ENCODE data around the gene TMEM208.
A peak's percentile ranks its signal among the peaks of the same experiment; 100 is the strongest.

Gene TMEM208

DNA sequence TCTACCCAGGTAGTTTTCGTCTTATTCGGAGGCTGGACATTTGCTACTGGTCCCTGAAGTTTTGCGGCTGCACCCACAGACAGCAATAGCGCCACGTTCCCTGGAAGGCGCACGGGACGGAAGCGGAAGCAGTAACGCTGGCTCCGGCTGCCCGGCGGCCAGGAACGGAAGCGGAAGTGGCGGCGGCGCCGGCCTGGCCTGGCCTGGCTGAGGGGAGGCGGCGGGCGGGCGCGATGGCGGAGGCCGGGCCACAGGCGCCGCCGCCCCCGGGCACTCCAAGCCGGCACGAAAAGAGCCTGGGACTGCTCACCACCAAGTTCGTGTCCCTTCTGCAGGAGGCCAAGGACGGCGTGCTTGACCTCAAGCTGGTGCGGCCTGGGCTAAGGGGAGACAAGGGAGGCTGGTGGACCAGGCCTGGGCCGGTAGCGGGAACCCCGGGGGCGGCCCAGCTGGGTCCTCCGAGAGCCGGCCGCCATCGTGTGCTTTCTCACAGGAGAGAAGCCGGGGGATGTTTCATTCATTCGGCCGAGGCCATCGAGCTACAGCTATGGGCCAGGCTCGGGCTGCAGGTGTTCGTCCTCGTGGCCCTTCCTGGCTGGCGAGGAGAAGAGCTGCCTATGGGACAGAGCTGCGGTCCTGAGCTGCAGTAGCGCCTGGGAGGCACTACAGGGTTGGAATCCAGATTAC, 34.8 kb upstream of the TMEM208 start, which contains the start of gene E2F4:
Gene E2F4, plus strand, starts transcription at position 161 of the 687 bp plus-strand sequence. Its CDS starts 73 bp downstream, at position 234.
- DNase-seq = peak; percentile 80

DNA sequence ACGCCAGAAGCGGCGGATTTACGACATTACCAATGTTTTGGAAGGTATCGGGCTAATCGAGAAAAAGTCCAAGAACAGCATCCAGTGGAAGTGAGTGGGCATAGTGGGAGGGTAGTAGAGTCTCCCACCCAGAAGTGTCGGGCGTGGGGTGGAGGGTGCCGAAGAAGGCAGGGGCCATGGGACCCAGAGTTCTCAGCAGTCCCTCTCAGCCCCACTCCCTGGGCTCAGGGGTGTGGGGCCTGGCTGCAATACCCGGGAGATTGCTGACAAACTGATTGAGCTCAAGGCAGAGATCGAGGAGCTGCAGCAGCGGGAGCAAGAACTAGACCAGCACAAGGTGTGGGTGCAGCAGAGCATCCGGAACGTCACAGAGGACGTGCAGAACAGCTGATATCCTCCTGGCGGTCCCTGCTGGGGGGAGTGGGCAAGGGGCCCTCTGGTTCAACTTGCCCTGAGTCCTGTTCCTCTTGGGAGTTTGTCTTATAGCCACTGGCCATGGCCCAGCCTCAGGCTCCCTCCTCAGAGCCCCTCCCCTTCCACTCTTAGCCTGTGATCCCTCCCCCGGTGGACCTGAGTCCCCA, 34.1 kb upstream of the TMEM208 start:
- no peak for DNase-seq

DNA sequence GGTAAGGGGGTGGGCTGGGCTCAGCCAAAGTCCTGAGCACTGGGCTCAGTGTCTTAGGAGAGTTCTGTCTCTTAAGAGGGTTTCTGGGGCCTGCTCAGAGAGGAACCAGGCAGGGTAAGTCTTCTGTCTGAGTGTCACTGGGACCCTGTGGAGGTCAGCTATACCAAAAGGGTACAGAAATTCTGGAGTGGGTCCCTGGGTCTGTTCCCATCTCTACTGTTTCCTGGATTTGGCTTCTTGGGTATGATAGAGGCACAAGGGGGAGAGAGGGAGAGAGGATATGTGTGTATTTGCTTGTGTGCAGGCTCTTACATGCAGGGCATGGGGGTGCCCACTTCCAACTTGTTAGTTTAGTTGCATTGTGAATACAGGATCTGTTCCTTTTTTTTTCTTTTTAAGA, 33.4 kb upstream of the TMEM208 start:
- DNase-seq = no peak

DNA sequence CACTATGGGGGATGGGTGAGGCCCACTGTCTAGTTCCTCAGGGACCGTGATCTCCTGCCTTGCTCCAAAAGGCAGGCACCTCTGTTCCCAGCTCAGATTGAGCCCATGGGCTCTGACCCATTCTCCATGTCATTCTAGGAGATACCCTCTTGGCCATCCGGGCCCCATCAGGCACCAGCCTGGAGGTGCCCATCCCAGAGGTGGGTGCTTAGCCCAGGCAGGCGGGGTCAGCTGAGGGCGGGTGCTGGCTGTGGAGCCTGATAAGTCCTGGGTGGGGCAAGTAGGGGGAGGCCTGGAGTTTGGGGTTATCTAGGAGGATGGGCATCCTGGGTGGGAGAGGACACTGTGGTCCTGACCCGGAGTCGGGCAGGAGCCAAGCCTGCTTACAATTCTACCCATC, 32.7 kb upstream of the TMEM208 start:
- no peak for DNase-seq

DNA sequence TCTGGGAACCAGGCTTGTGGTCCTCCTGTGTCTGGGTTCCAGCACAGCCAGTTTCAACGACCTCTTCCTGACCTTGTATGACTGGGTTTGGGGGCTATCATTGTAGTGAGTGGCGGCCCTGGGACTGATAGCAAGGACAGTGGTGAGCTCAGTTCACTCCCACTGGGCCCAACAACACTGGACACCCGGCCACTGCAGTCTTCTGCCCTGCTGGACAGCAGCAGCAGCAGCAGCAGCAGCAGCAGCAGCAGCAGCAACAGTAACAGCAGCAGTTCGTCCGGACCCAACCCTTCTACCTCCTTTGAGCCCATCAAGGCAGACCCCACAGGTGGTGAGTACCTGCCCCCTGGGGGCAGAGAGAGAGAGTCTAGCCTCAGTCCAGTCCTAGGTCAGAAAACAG, 31.3 kb upstream of the TMEM208 start:
- no peak for DNase-seq

DNA sequence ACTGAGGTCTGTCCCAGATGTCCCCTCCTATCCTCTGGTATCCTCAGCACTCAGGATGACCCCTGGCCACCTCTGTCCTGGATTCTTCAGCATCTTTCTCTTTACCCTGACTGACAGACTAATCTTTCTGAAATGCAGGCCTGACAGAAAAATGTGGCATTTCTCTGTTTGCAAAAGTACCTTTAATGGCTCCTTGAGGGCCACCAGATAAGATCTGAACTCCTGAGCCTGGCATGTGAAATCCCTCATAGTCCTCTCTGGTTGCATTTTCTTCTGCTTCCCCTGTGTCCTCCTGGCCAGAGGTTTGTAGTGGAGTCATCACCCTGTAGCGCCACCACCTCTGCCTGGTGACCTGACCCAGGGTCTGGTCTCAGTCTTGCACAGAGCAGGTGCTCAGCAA, 30.0 kb upstream of the TMEM208 start:
- DNase-seq = no peak

DNA sequence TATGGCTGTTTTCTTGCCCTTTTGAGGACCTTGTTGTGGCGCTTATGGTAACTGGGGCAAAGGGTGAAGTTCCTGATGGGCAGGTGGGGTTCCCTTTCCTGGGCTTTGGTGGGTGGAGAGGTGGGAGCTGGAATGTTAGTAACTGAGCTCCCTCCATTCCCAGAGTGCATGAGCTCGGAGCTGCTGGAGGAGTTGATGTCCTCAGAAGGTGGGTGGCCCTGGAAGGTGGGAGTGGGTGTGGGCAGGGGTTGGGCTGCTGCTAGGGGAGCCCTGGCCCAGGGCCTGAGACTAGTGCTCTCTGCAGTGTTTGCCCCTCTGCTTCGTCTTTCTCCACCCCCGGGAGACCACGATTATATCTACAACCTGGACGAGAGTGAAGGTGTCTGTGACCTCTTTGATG, 29.2 kb upstream of the TMEM208 start:
- DNase-seq = no peak

DNA sequence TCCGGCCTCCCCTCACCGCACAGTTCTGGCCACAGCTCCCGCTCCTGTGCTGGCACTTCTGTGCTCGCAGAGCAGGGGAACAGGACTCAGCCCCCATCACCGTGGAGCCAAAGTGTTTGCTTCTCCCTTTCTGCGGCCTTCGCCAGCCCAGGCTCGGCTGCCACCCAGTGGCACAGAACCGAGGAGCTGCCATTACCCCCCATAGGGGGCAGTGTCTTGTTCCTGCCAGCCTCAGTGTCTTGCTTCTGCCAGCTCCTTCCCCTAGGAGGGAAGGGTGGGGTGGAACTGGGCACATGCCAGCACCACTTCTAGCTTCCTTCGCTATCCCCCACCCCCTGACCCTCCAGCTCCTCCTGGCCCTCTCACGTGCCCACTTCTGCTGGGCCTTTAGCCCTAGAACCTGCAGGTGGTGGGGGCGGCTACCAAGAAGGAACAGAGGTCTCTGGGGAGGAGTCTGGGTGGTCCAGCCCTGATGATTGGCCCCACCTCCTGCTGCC, 28.6 kb upstream of the TMEM208 start:
- no peak for DNase-seq

DNA sequence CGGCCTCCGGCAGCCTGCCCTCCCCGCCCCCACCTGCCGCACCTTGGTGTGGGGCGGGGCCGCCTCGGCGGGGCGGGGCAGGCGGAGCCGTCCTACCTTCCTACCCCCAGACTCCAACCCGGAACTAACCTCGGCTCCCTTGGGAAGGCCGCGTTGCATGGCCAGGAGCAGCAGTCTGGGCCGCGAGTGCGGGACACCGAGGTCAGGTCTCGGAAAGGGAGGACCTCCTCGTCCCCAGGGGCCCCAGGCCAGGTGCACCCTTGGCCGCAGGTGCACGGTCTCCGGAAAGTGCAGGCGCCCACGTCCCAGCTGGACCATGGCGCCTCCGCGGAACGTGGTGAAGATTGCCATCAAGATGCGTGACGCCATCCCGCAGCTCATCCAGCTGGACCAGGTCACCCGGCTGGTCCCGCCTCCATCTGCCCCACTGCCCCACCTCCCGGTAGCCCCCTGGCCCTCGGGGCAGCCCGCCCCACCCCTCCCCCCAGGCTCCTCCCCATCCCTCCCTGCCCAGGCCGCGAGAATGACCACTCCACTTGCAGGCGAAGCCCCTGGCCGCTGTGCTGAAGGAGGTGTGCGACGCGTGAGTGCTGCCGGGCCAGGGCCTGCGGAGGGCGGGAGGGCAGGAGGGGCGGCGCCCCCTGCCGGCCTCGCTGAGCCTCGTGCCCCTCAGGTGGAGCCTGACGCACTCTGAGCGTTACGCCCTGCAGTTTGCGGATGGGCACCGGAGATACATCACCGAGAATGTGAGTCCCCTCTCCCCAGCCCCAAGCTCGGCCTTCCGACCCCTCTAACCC, 27.7 kb upstream of the TMEM208 start, which contains the start of gene ELMO3:
Gene ELMO3, plus strand, starts transcription at position 121 of the 797 bp plus-strand sequence. Its CDS starts 196 bp downstream, at position 317.
- no peak for DNase-seq

DNA sequence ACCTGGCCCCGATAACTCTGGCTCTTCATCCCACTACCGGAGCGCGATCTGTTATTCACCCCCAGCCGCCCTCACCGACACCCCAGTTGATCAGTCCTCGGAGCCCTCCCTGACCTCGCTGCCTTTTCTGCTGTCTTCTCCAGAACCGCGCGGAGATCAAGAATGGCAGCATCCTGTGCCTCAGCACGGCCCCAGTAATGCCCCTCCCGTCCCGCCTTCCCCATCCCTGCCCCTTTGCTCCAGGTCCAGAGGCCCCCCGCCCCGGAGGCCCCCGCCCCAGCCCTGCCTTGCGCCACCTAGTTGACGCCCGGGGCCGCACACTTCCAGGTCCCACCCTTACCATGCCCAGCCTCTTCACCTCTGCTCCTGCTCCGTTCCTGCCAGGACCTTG, 27.1 kb upstream of the TMEM208 start:
- no peak for DNase-seq

DNA sequence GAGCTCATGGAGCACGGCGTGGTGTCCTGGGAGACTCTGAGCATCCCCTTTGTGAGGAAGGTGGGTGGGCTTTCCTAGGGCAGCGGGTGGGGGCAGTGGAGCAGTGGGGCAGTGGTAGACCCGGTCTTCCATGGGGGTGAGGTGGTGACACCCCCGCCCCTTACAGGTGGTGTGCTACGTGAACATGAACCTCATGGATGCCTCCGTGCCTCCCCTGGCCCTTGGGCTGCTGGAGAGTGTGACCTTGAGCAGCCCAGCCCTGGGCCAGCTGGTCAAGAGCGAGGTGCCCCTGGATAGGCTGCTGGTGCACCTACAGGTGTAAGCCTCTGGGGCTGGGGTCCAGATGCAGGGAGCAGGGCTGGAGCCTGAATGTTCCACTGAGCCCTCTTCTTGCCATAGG, 26.4 kb upstream of the TMEM208 start:
- no peak for DNase-seq

DNA sequence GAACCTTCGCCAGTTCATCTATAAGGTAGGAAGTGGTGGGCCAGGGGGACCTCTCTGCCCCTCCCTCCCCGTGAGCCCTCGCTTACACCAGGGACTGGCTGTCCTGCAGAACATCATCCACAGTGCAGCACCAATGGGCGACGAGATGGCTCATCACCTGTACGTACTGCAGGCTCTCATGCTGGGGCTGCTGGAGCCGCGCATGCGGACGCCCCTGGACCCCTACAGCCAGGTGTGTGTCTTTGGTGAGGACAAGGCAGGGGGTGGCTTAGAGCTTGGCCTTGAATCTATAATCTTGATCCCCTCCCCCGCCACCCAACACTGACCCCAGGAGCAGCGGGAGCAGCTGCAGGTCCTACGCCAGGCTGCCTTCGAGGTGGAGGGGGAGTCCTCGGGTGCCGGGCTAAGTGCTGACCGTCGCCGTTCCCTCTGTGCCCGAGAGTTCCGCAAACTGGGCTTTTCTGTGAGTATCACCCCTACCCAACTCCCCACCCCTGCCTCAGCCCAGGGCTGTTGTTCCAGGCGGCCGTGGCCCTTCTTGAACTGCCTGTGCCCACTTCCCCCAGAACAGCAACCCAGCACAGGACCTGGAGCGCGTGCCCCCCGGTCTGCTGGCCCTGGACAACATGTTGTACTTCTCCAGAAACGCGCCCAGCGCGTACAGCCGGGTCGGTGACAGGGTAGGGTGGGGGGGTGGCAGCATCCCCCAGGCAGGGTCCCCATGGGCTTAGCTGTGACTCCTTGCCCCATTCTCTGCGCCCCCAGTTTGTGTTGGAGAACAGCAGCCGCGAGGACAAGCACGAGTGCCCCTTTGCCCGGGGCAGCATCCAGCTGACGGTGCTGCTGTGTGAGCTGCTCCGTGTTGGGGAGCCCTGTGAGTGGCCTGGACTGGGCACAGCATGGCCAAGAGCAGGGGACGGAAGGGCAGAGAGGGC, 25.3 kb upstream of the TMEM208 start:
- no peak for DNase-seq

DNA sequence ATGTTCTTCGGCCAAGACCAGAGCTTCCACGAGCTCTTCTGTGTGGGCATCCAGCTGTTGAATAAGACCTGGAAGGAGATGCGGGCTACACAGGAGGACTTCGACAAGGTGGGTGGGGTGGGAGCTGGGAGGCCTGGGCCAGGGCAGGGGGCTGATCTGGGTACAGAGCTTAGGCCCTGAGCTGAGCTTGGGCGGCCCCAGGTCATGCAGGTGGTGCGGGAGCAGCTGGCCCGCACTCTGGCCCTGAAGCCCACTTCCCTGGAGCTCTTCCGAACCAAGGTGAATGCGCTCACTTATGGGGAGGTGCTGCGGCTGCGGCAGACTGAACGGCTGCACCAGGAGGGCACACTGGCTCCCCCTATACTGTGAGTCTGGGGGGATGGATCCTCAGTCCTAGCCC, 24.5 kb upstream of the TMEM208 start:
- no peak for DNase-seq

DNA sequence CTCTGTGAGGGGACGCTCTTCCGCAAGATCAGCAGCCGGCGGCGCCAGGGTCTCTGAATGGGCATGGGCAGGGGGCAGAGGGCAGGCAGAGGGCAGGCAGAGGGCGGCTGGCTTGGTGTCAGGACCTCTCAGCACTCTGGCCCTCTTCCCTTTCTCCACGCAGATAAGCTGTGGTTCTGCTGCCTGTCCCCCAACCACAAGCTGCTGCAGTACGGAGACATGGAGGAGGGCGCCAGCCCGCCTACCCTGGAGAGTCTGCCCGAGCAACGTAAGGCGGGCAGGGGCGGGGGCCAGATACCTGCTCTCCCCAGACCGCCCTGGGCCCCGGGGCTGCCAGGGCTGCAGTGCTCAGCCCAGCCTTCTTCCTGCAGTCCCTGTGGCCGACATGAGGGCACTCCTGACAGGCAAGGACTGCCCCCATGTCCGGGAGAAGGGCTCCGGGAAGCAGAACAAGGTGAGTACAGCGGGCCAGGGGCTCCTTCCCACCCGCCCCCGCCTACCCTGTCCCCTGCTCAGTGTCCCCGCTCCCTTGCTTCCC, 23.9 kb upstream of the TMEM208 start:
- no peak for DNase-seq

DNA sequence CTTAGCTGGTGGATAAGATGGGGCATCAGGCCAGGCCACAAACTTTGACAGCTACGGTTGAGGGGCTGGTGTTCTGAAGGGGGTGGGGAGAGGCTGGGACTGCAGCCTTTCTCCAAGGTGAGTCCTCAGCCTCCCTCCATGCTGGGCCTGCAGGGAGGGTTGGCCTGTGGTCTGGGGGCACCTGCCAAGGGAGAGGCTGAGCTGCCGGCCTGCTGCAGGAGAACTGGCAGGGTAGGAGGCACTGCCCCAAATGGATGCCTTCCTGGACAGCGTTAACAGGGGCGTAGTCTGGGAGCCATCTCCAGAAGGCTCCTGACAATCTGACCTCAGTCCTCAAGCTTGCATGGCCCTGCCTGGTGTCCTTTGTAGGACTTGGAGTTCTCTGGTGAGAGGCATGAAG, 22.9 kb upstream of the TMEM208 start:
- no peak for DNase-seq

DNA sequence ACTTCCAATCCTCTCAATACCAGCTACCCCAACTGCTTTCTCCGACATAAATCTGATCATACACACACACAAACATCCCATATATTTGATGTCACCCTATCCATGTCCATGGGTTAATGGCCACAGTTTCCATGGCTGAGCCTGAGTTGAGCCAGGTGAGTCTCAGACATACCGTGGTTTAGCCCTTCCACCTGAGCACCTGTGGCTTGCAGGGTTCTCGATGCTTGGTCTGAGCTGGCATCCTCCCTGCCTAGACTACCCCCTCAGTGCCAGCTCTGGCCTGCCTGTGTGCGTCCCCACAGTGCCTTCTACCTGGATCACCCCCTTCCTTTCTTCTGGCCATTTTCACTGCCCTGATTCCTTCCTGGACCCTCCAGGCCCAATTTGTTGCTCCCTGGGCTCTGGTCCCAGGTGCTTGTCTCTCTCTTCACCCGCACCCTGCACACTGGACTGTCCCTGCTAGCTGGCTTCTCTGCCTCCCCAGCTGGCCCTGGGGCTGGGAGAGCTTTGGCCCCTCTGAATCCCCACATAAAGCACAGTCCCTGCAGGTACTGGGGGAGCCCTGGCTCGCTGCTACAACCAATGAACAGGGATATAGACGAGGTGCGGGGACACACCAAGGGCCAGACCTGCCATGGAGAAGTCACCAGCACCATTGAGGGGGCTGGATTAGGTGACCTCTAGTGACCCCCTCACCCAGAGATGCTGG, 20.6 kb upstream of the TMEM208 start:
- no peak for DNase-seq

DNA sequence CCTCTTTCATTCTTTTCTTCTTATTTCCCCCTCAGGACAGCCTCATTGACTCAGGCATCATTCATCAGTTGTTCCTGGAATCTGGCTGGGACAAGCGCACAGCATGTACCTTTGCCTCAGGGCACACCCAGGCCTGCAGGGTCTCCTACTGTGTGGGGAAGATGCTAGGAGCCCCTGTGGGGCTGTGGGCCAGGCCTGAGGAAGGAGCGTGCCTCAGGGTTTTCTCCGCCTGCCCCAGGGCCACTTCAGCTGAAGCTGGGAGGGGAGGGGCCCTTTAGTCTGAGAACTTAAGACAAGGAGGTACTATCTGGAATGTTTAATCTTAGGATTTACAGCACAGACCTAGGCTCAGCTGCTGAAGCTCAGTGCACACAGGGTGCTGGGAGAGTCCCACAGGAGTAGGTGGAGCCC, 20.1 kb upstream of the TMEM208 start:
- DNase-seq = no peak

DNA sequence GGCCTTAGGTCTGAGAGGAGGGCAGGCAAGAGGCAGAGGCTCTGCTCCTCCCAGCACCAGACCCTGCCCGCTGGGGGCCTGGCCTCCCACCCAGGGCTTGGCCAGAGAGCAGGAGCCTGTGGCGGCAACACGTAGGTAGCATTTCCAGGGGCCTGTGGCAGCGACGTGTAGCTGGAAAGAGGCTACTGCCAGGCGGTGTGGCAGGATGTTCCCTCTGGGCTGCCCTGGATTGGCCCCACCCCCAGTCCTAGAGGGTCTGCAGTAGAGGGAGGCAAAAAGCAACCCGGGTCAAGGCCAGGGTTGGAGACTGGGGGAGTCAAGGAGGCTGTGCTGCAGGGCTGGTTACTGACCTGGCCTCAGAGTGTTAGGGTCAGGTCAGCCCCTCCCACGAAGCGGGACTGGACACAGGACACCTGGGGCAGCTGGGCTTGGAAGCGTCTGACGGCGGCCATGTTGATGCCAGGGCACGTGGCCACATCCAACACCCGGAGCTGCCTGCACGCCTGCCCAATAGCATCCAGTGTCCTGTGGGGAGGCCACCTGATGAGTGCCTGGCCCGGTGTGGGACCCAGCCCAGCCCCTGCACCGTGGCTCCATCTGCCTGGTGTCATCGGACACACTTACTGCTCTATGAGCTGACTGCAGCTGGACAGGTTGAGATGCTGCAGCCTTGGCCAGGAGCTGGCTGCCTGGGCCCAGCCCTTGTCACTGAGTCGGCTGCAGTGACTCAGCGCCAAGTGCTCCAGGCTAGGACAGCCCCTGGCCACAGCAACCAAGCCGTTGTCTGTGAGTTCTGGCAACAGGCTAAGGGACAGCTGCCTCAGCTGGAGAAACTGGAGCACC, 19.5 kb upstream of the TMEM208 start:
- no peak for DNase-seq

DNA sequence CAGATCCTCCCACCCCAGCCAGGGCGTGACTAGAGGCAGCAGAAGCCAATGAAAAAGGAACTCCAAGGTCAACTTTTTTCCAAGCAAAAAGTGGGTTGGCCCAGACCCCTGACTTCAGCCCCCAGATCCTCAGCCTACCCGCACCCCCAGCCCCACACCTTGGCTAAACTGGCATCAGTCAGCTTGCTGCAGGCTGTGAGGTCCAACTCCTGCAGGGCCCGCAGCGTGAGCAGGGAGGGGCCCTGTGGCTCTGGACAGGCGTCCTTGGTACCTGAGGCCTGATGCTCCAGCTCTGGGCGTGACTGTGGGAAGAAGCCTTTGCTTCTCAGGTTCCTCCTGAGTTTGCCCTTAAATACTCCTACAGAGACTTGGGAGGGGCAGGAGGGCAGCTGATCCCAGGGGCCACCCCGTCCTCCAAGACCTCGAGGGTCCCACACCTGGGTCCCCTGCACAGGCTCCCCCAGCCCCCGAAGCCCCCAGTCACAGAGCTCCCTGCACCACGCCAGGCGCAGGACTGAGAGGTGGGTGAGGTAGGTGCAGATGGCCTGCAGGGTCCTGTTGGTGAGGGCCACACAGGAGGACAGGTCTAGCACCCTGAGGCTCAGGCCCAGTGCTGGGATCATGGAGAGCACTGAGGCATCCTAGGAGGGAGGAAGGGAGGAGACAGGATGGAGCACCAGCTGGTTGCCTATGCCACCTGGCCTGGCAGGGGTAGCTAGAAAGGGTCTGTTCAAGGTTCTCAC, 18.6 kb upstream of the TMEM208 start:
- DNase-seq = no peak

DNA sequence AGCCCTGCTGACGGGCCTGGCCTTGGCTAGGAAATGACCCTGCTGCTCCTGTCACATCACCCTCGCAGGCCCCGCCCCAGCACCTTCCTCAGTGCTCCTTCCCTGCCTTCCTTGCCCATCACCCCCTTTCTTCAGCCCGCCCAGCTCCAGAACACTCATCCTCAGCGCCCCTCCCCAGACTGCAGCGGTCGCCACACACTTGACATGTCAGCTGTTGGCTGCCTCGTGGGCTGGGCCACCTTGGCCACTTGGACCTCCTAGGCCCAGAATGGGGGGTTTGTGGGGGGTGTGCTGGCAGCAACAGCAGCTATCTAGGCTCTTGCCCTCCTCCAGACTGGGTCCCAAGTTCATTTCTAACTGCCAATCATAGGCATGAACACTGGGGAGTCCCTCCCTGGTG, 17.4 kb upstream of the TMEM208 start:
- DNase-seq = no peak
